ENCODE data around the gene FAHD1.
A peak's percentile ranks its signal among the peaks of the same experiment; 100 is the strongest.

Gene FAHD1

DNA sequence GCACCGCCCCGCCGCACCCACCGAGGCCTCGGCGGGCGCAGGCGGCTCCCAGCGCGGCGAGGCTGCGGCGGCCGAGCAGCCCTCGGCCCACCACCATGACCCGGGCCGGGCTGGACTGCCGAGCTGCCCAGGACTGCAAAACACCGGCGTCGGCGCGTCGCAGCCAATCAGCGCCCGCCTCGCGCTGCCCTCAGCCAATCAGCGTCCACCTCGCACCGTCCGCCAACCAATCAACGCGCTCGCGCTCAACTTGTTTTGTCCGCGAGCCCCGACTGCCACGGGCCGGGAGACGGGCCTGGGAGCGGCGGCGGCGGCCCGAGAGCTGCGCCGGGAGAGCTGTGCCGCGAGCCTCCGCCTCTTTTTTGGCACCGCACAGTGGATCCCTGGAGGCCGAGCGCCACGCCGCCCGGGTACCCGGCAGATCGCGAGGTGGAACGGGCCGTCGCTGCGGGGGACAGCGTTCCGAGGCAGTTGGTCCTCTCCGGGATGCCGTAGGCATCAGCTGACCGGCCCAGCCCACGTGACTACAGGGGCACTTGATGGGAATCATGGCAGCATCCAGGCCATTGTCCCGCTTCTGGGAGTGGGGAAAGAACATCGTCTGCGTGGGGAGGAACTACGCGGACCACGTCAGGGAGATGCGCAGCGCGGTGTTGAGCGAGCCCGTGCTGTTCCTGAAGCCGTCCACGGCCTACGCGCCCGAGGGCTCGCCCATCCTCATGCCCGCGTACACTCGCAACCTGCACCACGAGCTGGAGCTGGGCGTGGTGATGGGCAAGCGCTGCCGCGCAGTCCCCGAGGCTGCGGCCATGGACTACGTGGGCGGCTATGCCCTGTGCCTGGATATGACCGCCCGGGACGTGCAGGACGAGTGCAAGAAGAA is at the start of gene FAHD1, which contains the start of gene HAGH:
Gene FAHD1, plus strand, starts transcription at position 516 of the 883 bp plus-strand sequence. Its CDS starts 33 bp downstream, at position 549.
Gene HAGH, minus strand, starts transcription at position 135 of the 883 bp plus-strand sequence. Its CDS starts 38 bp downstream, at position 97.
- DNase-seq (ENCODE audit: low read depth): peak; percentile 97

DNA sequence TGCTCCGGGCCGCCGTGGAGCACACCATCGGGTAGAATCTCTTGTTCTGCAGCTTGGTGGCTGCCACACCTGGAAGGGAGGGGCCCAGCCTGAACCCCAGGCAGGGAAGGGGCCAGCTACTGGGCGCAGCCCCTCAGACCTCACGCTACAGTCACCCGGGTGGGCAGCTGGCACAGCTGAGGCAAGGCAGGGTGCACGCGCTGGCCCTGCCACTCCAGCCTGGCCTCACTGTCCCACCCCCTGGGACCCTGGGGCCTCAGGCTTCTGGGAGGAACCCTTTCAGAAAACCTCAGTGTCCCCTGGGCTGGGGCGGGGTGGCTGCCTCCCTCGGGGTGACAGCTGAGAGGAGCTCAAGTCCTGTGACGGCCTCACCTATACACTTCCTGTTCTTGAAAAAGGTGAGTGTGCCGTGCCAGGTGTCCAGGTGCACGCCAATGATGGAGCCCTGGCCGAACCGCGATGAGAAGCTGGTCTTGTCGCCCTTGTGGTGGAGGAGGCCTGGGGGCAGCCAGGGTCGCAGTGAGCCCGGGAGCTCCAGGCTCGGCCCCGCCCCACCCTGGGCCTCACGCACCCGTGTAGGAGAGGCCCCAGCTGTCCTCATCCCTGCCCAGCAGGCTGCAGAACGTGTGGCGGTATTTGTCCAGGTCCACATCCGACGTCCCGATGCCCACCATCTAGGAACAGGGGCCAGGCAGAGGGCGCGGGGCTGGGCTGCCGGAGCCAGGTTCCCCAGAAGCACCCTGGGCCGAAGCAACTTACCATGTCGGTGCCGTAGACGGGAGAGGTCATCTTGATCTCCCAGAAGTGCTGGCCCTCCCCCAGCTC is 49.4 kb upstream of the FAHD1 start:
- no peak for DNase-seq (ENCODE audit: low read depth)

DNA sequence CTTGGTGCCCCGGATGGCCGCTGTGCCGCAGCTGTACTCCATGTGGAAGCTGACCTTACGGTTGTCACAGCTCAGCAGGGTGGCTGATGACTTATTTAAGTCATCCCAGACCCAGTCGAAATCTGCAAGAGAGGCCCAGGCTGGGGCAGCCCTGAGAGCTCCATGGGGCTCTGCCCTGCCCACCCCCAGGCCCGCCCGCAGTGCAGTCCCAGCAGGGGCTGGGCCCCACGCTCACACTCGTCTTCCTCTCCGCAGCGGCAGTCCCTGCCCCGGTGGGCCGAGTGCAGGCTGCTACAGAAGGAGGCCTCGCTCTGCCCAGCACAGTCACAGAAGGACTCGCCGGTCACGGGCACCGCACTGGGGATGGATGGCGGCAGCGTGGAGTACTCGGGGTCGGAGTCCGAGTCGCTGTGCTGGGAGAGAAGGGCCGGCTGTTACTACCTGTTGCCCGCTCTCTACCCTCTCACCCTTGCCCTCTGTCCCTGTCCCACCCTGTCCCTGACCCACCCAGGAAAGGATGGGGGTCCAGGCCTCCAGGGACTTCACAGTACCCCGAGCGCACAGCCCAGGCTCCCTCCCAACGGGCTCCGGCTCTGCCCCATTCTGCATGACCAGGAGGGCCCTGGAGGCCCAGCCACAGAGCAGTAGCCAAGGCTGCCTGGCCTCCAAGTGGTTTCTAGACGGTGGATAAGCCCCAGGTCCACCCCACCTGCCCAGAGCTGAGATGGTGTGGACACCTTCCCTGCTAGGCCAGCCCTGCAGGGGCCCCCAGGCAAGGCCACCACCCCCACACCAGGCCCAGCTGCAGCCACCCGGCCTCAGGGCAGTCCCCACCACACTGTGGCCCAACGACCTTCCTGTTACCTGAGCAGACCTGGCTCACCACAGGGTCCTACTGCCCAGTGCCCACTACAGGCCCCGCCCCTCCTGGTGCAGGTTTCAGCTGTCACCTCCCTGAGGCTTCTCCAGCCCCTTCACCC is 48.5 kb upstream of the FAHD1 start:
- DNase-seq (ENCODE audit: low read depth): no peak

DNA sequence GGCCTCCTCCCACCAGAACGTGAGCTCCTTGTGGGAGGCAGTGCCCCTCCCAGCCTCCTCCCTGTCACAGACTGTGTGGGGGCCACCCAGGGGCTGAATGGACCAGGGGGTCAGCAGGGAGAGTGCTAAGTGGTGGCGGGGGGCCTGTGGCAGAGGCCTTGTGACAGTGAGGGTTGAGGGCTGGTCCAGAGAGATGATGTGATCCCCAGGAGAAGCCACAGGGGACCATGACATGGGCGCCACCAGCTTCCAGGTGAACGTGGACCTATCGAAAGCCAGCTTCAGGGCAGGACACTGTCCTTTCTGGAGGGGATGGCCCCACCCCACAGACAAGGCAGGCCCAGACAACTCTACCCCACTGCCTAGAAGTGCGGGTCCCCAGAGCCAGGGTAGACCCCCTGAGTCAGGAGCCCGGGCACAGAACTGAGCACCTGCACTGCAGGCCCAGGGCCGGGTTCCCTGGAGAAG is 47.7 kb upstream of the FAHD1 start:
- DNase-seq (ENCODE audit: low read depth): no peak

DNA sequence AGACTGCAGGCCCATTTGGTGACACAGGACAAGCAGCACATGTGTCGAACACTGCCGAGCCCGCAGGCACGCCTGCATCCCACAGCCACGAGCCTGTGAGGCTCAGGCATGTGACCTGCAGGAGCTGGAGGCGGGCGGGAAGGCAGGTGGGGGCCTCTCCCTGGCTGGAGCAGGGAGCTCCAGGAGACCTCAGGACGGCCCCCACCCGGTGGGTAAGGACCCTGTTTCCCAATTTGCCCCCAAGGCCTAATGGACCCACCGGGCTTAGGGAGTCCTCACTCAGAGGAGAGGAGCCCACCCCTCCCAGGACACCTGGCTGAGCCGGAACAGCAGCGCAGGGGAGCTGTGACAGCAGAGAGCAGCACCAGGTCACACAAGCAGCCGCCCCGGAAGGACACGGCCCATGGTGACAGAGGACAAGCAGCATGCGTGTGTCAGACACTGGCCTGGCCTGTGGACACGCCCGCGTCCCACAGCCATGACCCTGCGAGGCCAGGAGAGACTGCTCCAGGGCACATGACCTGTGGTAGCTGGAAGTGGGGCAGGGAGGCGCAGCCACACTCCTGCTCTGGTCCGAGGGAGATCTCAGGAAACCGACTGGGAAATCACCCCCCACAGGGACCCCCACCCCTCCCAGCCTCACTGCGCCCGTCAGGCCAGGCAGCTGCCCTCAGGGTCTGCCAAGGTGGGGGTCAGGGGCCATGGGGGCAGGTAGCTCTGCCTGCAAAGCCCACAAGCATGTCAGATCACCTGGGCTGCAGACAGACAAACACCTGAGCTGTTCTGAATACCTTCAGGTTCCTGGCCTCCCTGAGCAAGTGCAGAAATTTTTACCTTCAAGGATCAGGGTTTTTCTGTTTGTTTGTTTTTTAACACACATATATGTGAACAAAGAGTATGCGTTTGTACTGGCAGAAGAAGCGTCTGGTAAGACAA is 47.0 kb upstream of the FAHD1 start:
- no peak for DNase-seq (ENCODE audit: low read depth)

DNA sequence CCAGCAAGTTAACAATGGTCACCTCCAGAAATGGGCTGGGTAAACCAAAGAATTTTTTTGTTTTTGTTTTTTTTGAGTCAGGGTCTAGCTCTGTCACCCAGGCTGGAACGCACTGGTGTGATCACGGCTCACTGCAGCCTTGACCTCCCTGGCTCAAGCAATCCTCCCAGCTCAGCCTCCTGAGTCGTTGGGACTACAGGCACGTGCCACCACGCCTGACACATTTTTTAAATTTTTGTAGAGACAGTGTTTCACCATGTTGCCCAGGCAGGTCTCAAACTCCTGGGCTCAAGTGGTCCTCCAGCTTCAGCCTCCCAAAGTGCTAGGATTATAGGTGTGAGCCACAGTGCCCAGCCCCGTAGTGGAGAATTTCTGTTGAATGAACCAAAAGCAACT is 46.3 kb upstream of the FAHD1 start:
- DNase-seq (ENCODE audit: low read depth): no peak

DNA sequence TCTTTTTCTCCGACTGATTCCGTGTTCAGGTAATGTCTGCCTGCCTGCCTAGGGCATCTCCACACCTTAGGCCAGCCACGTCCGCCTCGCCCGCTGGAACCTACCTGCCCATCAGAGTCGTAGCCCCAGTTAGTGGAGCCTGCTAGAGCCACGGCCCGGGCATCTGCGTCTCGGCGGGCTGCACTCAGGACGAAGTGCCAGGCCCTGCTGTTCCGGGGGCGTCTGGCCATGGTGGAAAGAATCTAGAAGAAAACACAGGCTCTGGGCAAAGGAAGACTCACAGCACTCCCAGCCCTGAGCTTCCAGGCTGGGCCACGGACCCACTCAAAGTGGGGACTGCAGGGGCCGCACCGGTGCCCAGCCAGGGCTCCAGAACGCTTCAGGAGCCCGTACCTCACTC is 45.8 kb upstream of the FAHD1 start:
- DNase-seq (ENCODE audit: low read depth): no peak

DNA sequence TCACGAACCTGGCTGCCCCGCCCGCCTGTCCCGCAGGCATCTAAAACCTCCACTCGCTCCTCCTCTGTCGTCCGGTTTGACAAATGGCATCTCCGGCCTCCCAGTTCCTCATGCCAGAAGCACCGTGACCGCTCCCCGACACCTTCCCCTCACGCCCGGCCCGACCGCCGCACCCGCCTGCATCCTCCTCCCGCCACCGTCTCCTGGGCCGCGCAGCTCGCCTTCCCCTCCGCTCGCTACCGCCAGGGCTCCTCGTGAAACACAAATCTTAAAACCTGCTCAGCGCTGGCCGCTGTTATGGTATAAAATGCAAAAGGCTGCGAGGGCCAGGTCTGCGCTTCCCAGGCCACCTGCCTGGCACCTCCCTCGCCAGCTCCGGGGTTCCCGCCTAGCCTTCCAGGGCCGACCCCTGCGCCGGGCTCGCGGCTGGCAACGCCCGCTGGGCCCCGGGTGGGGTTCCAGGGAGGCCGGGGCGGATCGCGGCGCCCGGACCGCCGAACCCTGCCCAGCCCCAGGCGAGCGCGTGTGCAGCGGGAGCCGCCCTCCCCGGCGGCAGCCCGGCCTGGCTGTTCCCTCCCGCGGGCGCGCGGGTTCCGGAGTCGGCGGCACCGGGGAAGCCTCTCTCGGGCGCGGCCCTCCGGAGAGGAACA is 45.1 kb upstream of the FAHD1 start:
- peak; percentile 48 for DNase-seq (ENCODE audit: low read depth)

DNA sequence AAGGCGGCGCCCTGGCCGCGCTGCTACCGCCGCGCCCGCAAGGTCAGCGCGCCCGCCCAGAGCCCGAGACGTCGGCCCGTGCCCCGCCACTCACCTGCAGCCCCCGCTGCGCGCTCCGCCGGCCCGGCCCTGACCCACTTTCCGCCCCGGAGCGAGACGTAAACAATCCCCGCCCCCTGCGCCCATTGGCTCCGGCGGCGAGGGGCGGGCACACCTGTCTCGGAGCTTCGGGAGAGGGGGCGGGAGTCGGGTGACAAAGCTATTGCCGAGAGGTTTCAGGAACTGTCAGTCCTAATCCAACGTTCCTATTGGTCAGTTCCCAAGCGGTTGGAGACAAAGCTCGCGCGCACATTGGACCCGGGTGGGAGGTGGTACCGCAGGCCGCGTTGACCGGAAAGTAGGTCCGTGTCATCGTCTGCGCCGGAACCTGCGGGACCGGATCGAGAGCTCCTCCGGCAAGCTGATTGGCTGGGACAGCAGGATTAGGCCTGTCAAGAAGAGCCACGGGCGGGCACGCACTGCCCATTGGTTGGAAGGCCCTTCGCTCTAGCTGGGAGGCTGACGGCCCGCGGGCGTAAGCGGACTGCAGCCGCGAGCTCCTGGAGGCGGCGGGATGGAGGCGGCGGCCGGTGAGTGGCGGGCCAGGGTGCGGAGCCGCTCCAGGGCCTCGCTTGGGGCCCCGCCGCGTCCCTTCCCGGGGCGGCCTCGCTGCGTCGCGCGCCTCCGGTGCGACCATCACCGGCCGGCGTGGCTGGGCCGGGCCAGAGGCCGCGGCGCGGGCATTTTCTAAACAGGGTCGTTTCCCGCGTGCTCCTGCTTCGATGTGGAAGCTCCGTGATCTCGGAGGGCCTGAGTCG is 44.4 kb upstream of the FAHD1 start, which contains the start of the genes NUBP2 and SPSB3:
Gene NUBP2, plus strand, starts transcription at position 553 of the 857 bp plus-strand sequence. Its CDS starts 61 bp downstream, at position 614.
Gene SPSB3, minus strand, starts transcription at position 164 of the 857 bp plus-strand sequence. CDS start 1,088 bp downstream, outside the sequence.
- DNase-seq (ENCODE audit: low read depth): peak; percentile 100

DNA sequence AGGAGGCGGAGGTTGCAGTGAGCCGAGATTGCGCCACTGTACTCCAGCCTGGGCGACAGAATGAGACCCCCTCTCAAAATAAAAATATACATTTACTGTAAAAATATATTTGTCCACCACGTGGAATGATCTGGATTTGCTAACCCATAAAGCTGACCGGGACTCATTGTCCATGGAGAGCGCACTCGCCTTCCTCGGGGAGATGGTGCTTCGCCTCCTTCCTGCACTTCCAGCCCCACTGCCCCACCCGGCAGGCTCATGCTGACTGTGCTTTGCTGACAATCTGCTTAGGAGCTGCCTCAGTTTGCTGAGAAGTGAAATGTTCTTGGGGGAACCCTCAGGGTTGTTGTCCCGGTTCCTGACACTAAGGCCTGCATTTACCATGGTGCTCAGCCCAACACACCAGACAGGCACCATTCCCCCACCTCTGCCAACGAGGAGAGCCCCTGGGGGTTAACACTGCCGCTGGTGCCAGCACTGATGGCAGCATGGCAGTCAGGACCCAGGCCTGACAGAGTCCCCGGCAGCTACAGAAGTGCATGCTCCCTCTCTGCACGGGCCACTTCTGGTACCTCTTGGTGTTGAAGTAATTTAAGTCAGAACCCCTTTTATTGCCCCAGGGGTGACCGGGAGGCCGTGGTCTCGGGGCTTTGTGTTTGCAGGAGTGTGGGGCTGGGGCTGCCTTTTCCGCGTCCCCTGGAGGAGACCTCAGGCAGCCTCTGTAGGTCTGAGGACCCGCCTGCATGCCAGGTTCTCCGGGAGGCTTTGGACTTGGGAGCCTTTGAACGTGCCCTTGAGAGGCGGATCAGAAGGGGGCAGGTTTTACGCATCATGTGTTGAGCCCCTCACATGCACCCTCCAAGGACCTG is 41.8 kb upstream of the FAHD1 start:
- no peak for DNase-seq (ENCODE audit: low read depth)

DNA sequence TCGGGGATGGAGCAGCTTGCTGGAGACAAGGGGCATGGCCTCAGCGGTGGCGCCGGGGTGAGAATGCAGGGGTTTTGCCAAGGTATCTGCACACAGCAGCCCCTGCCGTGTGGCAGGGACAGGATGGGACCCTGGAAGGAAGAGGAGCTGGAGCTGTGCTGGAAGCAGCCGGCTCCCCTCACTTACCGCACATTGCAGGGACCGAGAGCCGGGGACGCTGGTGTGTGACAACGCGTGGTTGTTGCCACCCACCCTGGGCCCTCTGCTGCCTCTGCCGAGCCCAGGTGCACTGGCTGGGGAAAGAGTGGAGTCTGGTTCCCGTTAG is 41.2 kb upstream of the FAHD1 start:
- no peak for DNase-seq (ENCODE audit: low read depth)

DNA sequence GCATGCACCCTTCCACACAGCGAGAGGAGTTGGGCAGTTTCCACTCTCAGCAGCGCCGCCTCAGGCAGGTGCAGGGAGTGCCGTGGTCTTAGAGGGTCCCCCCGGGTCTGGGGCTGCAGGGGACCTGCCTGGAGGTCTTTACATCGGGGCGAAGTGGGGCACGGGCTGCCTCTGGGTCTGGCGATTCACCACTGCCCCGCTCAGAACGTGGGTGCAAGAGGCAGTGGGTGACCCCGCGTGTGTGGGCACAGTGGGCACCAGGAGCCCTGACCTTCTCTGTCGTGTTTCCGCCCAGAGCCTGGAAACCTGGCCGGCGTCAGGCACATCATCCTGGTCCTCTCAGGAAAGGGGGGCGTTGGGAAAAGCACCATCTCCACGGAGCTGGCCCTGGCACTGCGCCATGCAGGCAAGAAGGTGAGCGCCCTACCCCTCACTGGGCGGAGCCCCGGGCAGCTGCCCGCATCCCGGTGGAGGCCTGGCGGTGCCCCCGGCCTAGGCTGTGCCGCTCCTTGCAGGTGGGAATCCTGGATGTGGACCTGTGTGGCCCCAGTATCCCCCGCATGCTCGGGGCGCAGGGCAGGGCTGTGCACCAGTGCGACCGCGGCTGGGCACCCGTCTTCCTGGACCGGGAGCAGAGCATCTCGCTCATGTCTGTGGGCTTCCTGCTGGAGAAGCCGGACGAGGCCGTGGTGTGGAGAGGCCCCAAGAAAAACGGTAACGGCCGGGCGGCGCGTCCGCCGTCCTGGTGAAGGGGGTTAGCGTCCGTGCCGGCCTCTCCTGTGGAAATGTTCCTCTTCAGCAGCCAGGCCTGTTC is 40.6 kb upstream of the FAHD1 start:
- no peak for DNase-seq (ENCODE audit: low read depth)

DNA sequence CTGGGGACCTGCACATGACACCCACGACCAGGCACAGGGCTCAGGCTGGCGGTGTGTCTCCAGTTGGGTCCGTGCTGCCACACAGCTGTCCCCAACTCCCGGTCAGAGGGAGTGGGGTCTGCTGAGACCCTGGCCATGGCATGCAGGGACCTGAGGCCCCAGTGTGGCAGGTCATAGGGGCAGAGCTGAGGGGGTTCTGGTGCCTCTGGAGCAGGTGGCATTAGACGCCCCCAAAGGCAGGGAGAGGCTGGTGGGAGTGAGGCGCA is 40.0 kb upstream of the FAHD1 start:
- no peak for DNase-seq (ENCODE audit: low read depth)

DNA sequence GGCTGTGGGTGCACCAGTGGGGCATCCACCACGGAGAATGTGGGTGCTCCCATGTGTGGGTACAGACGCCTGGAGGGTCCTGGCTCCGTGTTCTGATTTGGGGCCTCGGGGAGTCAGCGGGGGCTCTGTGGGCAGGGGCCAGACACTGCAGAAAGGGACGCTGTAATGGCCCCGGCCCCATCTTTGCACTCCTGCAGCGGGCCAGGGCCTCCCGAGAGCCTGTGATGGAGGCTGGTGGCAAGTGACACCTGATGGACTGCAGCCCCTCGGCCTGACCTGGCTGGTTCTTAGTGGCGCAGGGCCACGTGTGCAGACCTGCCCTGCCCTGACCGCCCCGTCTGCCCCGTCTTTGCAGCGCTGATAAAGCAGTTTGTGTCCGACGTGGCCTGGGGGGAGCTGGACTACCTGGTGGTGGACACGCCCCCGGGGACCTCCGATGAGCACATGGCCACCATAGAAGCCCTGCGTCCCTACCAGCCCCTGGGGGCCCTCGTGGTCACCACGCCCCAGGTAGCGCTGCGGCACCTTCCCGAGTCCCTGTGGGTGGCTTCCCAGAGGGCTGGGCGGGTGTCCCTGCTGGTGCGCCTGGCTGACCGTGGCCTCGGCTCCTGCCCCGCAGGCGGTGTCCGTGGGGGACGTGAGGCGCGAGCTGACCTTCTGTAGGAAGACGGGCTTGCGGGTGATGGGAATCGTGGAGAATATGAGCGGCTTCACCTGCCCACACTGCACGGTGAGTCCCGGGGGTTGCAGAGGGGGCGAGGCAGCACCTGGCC is 39.5 kb upstream of the FAHD1 start:
- no peak for DNase-seq (ENCODE audit: low read depth)

DNA sequence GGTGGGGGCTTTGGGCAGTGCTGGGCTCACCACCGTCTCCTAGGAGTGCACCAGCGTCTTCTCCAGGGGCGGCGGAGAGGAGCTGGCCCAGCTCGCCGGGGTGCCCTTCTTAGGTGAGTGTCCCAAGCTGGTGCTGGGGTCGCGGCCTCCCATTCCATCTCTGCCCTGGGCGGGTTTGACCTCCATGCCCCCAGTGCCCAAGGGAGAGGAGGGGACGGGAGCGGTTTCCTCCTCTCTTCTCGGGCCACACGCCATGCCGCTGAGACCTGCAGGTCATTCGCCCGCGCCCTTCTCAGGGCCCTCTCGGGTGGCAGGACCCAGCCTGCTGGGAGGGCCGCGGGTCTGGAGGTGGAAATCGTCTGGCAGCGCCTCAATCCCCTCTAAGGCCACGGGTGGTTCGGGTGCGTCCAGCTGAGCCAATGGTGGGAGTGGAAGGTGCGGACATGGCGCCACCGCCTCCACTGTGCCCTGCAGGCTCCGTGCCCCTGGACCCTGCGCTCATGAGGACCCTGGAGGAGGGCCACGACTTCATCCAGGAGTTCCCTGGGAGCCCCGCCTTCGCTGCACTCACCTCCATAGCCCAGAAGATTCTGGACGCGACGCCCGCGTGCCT is 38.8 kb upstream of the FAHD1 start:
- DNase-seq (ENCODE audit: low read depth): no peak

DNA sequence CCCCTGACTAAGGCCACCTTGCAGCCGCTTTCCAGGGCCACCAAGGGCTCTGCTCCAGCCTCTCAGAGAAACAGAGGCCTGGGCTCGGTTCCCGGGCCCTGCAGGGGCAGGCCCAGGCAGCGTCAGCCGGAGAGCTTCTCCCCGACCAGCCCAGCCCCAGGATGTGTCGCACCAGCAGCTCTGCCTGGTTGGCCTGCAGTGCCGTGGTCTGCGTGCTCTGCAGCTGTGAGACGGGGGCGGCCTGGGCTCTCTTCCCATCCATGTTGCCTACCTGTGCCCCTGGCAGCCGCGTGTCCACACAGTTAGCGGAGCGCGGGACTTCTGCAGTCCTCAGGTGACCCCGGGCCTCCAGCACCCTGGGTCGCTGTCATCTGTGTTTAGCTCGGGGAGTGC is 38.3 kb upstream of the FAHD1 start:
- DNase-seq (ENCODE audit: low read depth): no peak

All from iris pigment epithelial cell (primary cell).